GM12874 (cell line): Measurements from ENCODE around the gene HSF4.

ENCODE experiments used
- TF ChIP-seq, protein P1 (sequence below): IDR thresholded peaks from 2 replicates; pipeline ENCODE4 v1.5.1; 2011; ENCODE audit warnings: low read depth, mild to moderate bottlenecking, control low read depth, low read length, moderate library complexity; ENCODE audit not compliant: insufficient read depth

The HSF4 gene

DNA sequence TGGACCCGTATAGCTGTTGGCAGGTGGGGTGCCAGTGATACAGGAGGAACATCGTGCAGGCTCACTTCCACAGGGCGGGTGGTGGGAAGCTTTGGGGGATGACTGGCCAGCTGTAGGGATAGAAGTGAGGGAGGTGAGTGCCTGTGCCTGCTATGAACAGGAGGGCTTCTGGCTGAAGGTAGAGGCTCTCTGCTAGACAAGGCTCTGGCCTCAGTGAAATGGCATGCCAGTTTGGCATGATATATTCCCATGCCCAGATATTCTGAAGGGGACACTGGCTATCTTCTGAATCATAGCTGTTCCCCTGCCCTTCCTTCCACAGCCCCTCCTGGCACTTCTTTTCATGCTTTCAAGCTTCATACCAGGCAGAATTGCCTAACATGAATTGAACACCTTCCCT lies 35.7 kb upstream of the HSF4 start:
- TF ChIP-seq, protein P1, sequence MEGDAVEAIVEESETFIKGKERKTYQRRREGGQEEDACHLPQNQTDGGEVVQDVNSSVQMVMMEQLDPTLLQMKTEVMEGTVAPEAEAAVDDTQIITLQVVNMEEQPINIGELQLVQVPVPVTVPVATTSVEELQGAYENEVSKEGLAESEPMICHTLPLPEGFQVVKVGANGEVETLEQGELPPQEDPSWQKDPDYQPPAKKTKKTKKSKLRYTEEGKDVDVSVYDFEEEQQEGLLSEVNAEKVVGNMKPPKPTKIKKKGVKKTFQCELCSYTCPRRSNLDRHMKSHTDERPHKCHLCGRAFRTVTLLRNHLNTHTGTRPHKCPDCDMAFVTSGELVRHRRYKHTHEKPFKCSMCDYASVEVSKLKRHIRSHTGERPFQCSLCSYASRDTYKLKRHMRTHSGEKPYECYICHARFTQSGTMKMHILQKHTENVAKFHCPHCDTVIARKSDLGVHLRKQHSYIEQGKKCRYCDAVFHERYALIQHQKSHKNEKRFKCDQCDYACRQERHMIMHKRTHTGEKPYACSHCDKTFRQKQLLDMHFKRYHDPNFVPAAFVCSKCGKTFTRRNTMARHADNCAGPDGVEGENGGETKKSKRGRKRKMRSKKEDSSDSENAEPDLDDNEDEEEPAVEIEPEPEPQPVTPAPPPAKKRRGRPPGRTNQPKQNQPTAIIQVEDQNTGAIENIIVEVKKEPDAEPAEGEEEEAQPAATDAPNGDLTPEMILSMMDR, result no peak

DNA sequence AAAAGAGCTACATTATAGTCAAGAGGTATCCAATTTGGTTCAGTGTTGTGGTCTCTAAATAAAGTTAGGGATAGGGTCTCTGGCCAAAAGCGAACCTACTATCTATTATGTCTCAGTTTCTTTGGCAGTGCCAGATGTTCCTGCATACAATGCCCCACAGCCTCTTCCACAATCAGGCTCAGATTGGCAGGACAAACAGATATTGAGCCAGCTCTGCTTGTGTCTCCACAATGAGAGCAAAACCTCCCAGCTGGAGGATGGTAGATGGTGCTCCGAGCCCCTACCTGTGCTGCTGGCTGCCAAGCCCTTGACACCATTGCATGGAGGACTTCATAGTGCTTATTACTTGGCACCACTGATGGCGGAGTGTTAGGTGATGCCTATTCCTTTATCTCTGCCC lies 35.1 kb upstream of the HSF4 start:
- TF ChIP-seq, protein P1, result no peak

DNA sequence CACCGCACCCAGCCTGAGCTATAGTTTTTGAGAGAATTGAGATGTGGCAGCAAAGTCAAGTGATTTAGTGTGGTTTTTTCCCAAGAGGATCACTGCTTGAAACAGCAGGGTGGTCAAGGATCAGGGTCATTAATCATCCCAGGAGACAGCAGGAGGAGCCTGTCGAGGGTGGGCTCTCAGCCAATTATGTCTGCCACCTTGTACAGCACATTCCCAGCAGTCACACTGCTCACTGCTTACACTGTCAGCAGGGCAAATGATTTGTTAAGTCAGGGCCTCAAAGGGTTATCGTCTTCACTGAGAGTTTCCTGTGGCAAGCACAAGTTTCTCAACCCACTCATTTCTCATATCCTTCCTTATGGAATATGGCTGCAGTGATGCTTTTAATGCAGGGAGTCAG lies 26.9 kb upstream of the HSF4 start:
- TF ChIP-seq, protein P1, result no peak

DNA sequence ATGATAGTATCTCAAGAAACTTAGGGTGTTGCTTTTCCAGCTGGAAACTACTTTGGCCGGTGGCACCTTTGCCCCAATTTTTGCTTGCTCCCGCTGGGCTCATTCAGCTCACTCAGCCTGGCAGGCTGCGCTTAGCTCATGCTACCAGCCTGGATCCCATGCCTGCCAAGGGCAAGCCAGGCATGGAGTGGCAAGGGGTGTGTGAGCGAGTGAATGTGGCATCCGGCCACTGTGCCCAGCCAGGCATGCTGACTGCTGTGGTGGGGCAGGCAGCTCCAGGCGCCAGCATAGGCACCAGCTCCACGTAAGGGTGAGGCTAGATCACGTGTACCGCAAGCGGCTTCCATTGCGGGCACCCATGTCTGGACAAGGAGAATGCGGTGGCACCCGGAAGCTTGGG lies 23.2 kb upstream of the HSF4 start:
- TF ChIP-seq, protein P1, result no peak

DNA sequence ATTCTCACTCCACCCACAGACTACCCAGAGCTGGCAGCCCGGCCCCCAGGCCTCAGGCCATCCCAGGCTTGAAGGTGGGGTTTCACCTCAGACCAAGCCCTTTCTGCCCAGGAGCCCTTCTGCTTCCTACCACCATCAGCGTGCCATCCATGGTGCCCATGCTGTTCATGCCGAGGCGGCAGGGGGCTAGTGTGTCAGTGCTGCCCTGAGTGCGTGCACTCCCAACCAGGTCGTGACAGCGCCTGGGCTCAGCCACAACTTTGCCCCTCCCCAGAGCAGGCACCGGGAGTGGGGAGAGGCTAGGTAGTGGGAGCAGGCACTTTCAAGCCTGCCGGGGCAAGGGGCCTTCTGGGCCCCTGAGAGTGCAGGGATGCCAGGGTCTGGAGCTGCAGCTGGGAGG lies 22.2 kb upstream of the HSF4 start:
- TF ChIP-seq, protein P1, result no peak

DNA sequence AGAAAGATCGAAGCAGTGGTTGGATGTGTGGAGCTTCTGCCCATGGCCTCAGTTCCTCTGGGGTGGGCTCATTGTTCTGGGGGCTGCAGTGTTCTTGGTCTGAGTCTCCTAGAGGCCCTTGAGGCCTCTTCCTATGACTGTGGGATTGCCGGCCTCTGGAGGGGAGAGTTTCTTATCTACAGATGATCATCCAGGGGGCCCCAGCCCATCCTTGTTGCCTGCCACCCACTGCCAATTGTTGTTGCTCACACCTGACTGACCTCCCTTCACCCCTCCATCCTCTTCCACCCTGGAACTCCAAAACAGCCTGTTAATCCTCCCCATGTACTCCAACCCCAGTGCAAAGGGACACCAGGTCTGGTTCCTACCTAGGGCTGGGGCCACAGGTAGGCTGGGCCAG lies 19.6 kb upstream of the HSF4 start:
- TF ChIP-seq, protein P1, result no peak

DNA sequence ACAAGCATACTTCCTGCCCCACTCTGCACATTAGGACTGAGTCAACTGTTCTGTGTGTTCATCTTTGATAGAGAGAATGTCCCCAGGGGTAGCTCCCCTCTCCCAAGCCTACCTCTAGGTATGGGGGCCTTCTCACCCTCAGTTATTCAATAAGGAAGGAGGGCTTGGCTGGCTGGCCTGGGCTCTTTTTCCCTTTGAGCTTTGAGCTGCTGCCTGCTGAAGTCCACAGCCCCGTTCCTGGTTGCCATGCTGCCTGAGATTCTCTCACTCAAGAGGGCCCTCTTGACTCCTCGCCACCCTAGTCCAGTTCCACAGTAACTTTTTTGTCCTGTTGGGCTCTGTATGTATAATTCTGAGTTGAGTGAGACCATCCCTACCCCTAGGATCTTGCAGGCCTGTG lies 18.8 kb upstream of the HSF4 start:
- TF ChIP-seq, protein P1, result no peak
